Measurements from ENCODE around the gene TPD52L1.
A peak's percentile ranks its signal among the peaks of the same experiment; 100 is the strongest.
"Not testable (repeated sequence)": the region's sequence is repeated elsewhere in the genome, so short reads cannot be mapped to it uniquely, and the experiment has no call there.

TPD52L1 gene

DNA sequence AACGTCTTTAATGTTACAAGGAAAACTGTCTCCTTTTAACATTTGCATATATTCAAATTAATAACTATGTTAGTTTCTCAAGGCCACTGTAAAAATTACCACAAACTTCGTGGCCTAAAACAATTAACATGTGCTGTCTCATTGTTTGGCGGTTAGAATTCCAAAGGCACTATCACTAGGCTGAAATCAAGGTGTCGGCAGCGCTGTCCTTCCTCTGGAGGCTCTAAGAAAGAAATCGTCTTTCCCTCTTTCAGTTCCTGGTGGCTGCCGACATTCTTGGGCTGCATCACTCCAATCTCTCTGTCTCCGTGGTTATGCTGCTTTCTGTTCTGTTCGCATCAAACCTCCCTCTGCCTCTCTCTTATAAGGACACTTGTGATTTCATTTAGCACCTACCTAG, 4.2 kb downstream of the TPD52L1 start:
- H3K27ac Mint-ChIP-seq: no peak overlapping the region
- H3K4me3 Mint-ChIP-seq: no peak overlapping the region
- no peak for DNase-seq (ENCODE audit: low spot score in 2 of 2)
- ATAC-seq: no peak
- H3K4me1 Mint-ChIP-seq: no peaks in the 10 kb centered on the region
- no peaks in the 10 kb centered on the region for H3K36me3 Mint-ChIP-seq
- no peaks in the 10 kb centered on the region for H3K9me3 Mint-ChIP-seq

DNA sequence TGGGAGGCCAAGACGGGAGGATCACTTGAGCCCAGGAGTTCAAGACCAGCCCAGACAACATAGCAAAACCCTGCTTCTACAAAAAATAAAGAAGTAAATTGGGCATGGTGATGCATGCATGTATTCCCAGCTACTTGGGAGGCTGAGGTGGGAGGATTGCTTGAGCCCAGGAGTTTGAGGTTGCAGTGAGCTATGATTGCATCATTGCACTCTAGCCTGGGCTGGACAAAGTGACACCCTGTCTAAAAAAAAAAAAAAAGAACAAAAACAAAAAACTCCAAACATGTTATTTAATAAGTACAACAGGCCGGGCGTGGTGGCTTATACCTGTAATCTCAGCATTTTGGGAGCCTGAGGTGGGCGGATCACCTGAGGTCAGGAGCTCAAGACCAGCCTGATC, 9.8 kb downstream of the TPD52L1 start:
- not testable (repeated sequence) for H3K27ac Mint-ChIP-seq; H3K4me3 Mint-ChIP-seq; H3K4me1 Mint-ChIP-seq; DNase-seq (ENCODE audit: low spot score in 2 of 2); H3K9me3 Mint-ChIP-seq; ATAC-seq; H3K36me3 Mint-ChIP-seq

DNA sequence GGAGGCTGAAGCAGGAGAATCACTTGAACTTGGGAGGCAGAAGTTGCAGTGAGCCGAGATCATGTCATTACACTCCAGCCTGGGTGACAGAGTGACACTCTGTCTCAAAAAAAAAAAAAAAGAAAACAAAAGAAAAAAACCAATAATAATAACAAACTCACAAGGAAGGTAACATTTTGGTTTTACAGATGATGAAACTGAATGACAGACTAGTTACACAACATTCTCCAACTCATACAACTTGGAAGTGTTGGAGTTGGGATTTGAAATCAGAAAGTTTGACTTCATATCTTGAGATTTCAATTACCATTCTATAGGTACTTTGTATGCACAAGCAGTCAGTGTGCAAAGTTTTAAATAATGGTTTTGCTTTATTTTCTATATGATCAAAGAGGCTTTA, 10.2 kb downstream of the TPD52L1 start:
- Mint-ChIP-seq H3K4me1 (no peaks in the 10 kb centered on the region), H3K4me3 (no peak overlapping the region), H3K36me3 (no peaks in the 10 kb centered on the region), H3K9me3 (no peaks in the 10 kb centered on the region), H3K27ac (no peak overlapping the region)
- ATAC-seq (no peak), DNase-seq (ENCODE audit: low spot score in 2 of 2) (no peak)

DNA sequence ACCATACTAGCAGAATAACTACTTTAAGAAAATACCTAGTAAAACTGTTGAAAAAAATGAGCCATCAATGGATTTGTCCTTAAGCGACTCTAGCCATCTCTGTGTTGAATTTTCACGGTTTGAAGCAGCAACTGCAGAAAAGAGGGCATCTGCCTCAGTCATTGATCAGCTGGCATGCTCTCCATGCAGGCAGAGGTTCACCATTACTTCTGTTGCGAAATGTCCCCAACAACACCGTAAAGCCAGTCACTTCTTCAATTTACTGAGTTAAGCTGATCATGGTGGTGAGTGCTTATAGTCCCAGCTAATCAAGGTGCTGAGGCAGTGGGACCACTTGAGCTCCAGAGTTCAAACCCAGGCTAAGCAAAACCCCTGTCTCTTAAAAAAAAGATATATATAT, 11.1 kb downstream of the TPD52L1 start:
- no peak for DNase-seq (ENCODE audit: low spot score in 2 of 2)
- Mint-ChIP-seq H3K27ac (no peak overlapping the region), H3K36me3 (no peaks in the 10 kb centered on the region), H3K4me1 (no peaks in the 10 kb centered on the region), H3K9me3 (no peaks in the 10 kb centered on the region), H3K4me3 (no peak overlapping the region)
- ATAC-seq: no peak

DNA sequence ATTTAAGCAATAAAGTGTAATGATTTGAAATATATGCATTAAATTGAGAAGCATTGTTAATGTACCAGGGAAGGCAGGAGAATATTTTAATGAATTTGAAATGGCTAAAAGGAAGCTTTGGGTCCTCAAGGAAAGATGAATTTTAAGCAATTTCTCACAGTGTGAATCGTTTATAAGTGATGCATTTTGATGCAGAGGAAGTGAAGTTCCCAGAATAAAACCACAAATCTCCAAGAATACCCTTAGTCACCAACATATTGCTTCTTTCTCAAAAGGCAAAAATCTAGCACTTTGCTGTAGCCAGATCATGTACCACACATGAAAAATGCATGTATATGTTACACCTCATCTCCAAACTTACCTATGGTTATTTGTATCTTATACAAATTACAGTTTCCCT, 11.7 kb downstream of the TPD52L1 start:
- Mint-ChIP-seq H3K4me3 (no peak overlapping the region), H3K27ac (no peak overlapping the region), H3K9me3 (no peaks in the 10 kb centered on the region), H3K36me3 (no peaks in the 10 kb centered on the region), H3K4me1 (no peaks in the 10 kb centered on the region)
- ATAC-seq (no peak), DNase-seq (ENCODE audit: low spot score in 2 of 2) (no peak)

DNA sequence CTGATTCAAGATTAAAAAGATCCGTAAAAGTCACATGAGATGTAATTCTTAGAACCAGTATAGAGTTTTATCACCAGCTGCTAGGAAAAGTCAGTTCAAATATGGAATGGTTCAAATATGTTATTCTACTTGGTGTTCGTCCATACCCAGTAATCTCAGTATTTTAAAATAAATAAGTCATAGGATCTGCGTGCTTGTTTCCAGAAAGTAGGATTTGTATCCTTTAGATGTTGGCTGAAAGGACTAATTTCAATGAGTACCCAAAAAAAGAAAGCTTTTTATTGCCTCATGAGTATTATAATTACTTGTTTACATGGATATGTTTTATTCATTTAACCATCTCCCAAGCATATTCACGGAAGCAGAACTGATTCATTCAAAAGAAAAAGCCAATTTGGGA, 12.2 kb downstream of the TPD52L1 start:
- no peaks in the 10 kb centered on the region for H3K4me1 Mint-ChIP-seq

DNA sequence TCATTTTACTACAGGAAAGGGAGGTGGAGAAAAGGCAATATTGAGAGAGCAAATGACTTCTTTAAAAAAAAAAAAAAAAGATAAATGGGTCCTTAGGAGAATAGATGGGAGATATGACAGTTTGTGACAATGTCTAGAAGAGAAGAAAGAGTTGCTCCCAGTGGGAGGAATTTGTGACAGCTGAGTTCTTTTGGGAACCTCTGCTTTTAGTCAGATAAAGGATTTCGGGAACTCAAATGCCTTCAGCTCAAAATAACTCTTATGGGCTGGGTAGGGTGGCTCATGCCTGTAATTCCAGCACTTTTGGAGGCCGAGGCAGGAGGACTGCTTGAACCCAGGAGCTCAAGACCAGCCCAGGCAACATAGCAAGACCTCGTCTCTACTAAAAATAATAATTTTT, 13.1 kb downstream of the TPD52L1 start:
- no peaks in the 10 kb centered on the region for H3K4me1 Mint-ChIP-seq
- H3K27ac Mint-ChIP-seq: no peak overlapping the region
- no peak for DNase-seq (ENCODE audit: low spot score in 2 of 2)
- ATAC-seq: no peak
- H3K36me3 Mint-ChIP-seq: no peaks in the 10 kb centered on the region
- H3K9me3 Mint-ChIP-seq: no peaks in the 10 kb centered on the region
- no peak overlapping the region for H3K4me3 Mint-ChIP-seq

More for the DNA sequence above, 12.2 kb downstream of the TPD52L1 start:
- no peak for DNase-seq (ENCODE audit: low spot score in 2 of 2)
- H3K27ac Mint-ChIP-seq: no peak overlapping the region
- no peak overlapping the region for H3K4me3 Mint-ChIP-seq
- no peaks in the 10 kb centered on the region for H3K36me3 Mint-ChIP-seq
- H3K9me3 Mint-ChIP-seq: no peaks in the 10 kb centered on the region
- ATAC-seq: no peak

DNA sequence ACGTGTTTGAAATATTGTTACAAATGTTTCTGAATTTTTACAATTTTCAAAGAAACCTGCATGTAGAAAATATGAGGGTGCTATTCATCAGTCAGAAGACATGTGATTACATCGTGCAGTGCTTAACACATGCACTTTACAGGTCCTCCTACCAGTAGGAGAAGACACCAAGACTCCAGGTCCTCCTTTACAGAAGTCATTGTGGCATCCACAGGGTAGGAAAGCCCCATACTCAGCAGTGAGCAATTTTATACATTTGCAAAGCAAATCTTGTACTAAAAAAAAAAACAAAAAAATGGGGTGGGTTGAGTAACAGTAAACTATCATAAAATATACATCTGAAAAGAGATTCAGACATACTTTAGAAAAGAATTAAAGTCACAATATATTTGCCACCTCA, 14.0 kb downstream of the TPD52L1 start:
- H3K4me3 Mint-ChIP-seq: no peak overlapping the region
- no peak overlapping the region for H3K27ac Mint-ChIP-seq
- no peaks in the 10 kb centered on the region for H3K4me1 Mint-ChIP-seq
- no peaks in the 10 kb centered on the region for H3K36me3 Mint-ChIP-seq
- ATAC-seq (no peak), DNase-seq (ENCODE audit: low spot score in 2 of 2) (no peak)
- H3K9me3 Mint-ChIP-seq: no peaks in the 10 kb centered on the region

DNA sequence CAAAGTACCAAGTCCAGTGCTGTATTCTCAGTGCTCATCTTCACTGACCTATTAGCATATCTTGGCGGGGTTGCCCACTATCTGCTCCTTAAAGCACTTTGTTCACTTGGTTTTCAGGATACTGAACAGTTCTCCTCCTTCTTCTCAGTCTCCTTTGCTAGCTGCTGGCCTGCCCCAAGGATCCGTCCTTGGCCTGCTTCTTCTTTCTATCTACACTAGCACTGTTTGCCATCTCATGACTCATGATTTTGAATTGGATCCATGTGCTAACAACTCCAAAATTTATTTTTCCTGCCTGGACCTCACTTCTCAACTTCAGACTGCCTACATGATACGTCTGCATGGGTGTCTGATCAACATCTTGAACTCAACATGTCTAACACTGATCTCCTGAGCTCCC, 15.5 kb downstream of the TPD52L1 start:
- ATAC-seq (no peak), DNase-seq (ENCODE audit: low spot score in 2 of 2) (no peak)
- Mint-ChIP-seq H3K4me3 (no peak overlapping the region), H3K9me3 (no peaks in the 10 kb centered on the region), H3K27ac (no peak overlapping the region), H3K4me1 (no peaks in the 10 kb centered on the region), H3K36me3 (no peaks in the 10 kb centered on the region)

DNA sequence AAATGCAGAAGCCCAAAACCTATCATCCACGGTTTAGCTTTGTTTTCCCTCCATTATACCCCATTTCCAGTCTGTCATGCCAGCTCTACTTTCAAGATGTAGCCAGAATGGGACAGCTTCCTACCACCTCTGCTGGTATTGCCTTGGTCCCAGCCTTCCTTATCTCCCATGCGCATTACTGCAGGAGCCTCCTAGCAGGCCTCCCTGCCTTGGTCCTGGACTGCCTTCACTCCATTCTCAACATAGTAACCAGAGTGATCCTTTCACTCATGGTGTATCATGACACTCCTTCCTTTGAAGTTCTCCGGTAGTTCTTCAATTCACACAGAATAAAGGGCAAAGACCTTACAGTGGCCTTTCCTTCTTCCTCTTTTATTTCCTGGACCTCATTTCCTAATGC, 15.9 kb downstream of the TPD52L1 start:
- H3K4me3 Mint-ChIP-seq: no peak overlapping the region
- no peak for ATAC-seq
- no peaks in the 10 kb centered on the region for H3K9me3 Mint-ChIP-seq
- H3K27ac Mint-ChIP-seq: no peak overlapping the region
- DNase-seq (ENCODE audit: low spot score in 2 of 2): no peak
- H3K36me3 Mint-ChIP-seq: no peaks in the 10 kb centered on the region
- no peaks in the 10 kb centered on the region for H3K4me1 Mint-ChIP-seq

DNA sequence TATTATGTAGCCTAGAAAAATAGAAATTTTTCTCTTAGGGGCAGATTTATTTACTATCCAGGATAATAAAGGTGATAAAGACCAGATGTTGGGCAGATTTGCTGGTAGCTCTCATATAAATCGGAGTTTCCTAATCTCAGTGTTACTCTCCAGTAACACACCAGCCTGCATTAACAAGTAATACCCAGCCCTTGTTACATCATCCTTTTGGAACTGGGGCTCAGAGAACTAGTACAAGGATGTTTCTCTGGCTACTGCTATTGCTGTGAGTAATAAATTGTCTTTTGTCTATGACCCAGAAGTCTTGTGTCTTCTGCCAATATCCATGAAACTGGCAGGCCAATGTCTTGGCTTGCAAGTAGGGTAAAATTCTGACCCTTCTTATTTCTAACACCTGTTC, 16.8 kb downstream of the TPD52L1 start:
- Mint-ChIP-seq H3K4me3 (no peak overlapping the region), H3K4me1 (no peaks in the 10 kb centered on the region), H3K9me3 (no peaks in the 10 kb centered on the region), H3K36me3 (no peaks in the 10 kb centered on the region), H3K27ac (no peak overlapping the region)
- ATAC-seq: peak; percentile 13
- DNase-seq (ENCODE audit: low spot score in 2 of 2): no peak

DNA sequence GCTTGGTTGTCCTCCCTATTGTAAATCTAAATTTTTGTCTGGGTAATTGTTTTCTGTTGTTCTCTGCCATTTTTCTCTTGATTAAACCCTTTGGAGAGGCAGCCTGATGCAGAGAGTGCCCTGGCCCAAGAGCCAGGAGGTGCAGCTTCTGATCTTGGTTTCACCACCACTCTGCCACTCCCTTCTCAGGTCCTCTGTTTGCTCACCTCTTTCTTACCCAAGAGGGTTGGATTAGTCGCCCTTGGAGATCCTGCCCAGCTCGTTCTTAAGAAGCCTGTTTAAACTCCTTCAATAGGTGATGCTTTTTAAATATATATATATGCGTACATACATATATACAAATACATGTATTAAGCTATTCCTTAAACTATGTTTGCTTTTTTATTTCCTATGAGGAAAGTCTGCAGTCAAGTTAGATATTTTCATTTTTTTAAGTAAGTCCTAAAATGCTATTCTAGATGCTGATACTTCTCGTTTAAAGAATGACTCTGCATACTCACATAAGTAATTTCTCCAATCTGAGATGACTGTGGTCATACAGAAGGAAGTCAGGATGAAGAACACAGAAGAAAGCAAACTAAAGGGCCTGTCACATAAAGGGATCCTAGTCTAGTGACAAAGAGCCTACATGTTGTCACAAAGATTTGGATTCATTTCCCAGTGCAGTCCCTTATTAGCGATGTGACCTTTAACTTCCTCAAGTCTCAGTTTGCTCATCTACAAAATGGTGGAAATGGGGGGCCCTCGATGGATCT, 19.9 kb downstream of the TPD52L1 start:
- H3K9me3 Mint-ChIP-seq: no peaks in the 10 kb centered on the region
- ATAC-seq (no peak), DNase-seq (ENCODE audit: low spot score in 2 of 2) (no peak)
- no peak overlapping the region for H3K27ac Mint-ChIP-seq
- no peaks in the 10 kb centered on the region for H3K36me3 Mint-ChIP-seq
- no peak overlapping the region for H3K4me3 Mint-ChIP-seq
- H3K4me1 Mint-ChIP-seq: no peaks in the 10 kb centered on the region

DNA sequence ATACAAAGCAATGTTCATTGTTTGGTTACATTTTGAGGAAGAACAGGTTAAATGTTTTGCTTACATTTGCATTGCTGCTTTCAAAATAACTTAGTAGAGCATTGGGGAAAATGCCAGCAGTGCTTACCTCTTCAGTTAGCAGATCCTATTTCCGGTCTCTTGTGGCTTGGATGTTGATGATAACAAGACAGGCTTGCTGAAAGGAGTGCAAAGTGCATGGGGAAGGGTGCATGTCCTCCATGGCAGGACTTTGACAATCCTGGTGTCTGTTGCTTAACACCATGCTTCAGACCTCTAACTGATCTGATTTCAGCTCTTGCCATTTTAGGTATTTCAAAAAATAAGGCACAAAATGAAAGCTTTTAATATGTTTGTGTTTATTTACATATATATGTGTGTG, 21.1 kb downstream of the TPD52L1 start:
- Mint-ChIP-seq H3K4me1 (no peaks in the 10 kb centered on the region), H3K4me3 (no peak overlapping the region), H3K9me3 (no peaks in the 10 kb centered on the region), H3K27ac (no peak overlapping the region), H3K36me3 (no peaks in the 10 kb centered on the region)
- ATAC-seq (no peak), DNase-seq (ENCODE audit: low spot score in 2 of 2) (no peak)

DNA sequence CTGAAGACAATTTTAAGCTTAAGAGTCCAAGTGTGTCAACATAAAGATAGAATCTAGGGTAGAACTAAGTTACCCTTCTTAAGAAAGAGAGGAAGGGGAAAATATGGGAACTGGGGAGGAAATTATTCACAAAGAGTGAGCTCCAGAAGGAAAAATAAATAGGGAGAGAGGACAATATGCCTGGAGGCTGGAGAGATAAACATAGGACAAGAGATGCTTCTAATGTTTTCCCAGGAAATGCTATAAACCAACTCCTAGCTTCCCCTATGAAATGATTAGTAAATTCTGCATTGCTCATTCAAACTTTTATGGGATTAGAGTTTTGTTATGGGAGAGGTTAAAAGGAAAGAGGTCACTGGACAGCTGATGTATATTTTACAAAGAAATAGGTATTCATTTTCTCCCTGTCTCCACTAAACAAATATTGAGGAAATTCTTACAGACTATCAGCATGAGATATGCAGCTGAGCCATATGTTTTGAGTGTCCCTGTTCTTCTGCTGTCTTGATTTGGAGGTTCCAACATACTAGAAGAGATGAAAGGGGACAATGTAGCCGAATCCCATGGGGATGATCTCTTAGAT, 22.0 kb downstream of the TPD52L1 start:
- DNase-seq (ENCODE audit: low spot score in 2 of 2): no peak
- no peak overlapping the region for H3K27ac Mint-ChIP-seq
- no peak overlapping the region for H3K4me3 Mint-ChIP-seq
- H3K9me3 Mint-ChIP-seq: no peaks in the 10 kb centered on the region
- ATAC-seq: no peak
- no peaks in the 10 kb centered on the region for H3K36me3 Mint-ChIP-seq
- H3K4me1 Mint-ChIP-seq: no peaks in the 10 kb centered on the region

DNA sequence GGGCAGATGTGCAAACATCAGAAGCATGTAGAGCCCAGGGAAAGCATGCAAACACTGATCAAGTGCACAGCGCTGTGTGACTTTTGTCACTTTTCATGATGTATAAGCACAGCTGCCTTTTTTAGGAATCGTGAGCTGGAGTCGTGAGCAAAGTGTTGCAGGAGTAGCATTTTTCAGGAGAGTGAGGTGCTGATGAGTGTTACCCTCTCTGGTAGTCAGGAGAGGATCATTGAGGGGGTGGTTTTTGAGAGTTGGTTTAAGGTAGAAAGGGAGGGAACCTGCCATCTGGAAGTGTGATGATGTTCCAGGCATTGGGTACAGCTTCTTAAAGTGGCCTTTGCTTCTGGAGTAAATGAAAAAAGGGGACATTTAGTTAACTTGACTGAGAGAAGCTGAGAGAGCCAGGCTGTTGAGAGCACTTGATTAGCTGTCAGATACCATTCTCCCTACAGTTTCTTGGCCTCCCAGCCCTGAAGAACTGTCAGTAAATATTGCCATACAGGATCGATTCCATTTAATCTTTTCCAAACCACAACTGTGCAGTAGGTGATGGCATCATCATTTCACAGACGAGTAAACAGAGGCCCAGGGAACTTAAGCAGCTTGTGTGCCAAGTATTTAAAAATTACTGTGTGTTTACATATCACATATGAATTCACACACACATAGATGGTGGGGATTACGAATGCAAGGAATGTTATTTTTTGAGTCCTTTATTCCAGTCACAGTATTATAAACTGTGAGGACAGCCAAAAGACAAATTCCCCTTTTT, 28.9 kb downstream of the TPD52L1 start:
- no peaks in the 10 kb centered on the region for H3K9me3 Mint-ChIP-seq
- no peak overlapping the region for H3K4me3 Mint-ChIP-seq
- no peak for ATAC-seq

DNA sequence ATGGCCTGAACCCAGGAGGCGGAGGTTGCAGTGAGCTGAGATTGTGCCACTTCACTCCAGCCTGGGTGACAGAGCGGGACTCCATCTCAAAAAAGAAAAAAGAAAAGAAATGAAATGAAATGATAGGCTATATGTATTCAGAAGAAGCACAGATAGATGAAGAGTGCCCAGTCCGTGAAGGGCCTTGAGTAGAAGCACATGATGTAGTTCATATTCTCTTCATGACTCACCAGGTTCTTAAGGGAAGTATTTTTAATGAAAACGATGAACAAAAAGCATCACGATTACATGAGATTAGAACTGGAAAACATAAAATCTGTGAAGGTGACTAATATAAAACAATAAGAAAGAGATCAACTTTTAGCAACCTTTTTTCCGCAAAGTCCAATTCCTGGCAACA, 29.8 kb downstream of the TPD52L1 start:
- H3K4me3 Mint-ChIP-seq: no peak overlapping the region
- no peak overlapping the region for H3K27ac Mint-ChIP-seq
- no peaks in the 10 kb centered on the region for H3K4me1 Mint-ChIP-seq
- DNase-seq (ENCODE audit: low spot score in 2 of 2) (no peak), ATAC-seq (no peak)
- H3K36me3 Mint-ChIP-seq: no peaks in the 10 kb centered on the region
- no peaks in the 10 kb centered on the region for H3K9me3 Mint-ChIP-seq

More for the DNA sequence above, 28.9 kb downstream of the TPD52L1 start:
- no peaks in the 10 kb centered on the region for H3K4me1 Mint-ChIP-seq
- H3K36me3 Mint-ChIP-seq: no peaks in the 10 kb centered on the region
- DNase-seq (ENCODE audit: low spot score in 2 of 2): no peak
- H3K27ac Mint-ChIP-seq: no peak overlapping the region

Measured in stimulated activated effector memory CD8-positive, alpha-beta T cell treated with anti-CD3 and anti-CD28 coated beads, Interleukin-12 subunit alpha, Interleukin-12 subunit beta, amount 100 ng/mL, for 72 hours (primary cell).